Activated B cell treated with CpG ODN at 0.5 μM for 24 hours (primary cell): ENCODE measurements around the gene CEP89. TPM values are rescaled to one million over a fixed set of nuclear protein-coding genes. Genes with fewer than 3 reads are reported as not detected.

ENCODE experiments used
- ATAC-seq: fragments of 200-7000 bp; cut with Tn5 transposase; one replicate; pipeline ENCODE4 v1.10.0; 2021; ENCODE audit warnings: low read depth, mild to moderate bottlenecking, moderate library complexity
- CTCF ChIA-PET: fragments of 350-600 bp; sonication (Branson Sonifier 250); formaldehyde crosslinking; loops from one replicate; lab custom pipeline; 2021; ENCODE audit warnings: antibody characterized with exemption; lab: Charles Lee
- POLR2A ChIA-PET: fragments of 350-600 bp; sonication (Branson Sonifier 250); formaldehyde crosslinking; loops from one replicate; lab custom pipeline; 2021; ENCODE audit warnings: antibody characterized with exemption; lab: Charles Lee
- DNase-seq: peaks from one replicate; pipeline ENCODE4 v3.0.0; 2022
- H3K27ac Mint-ChIP-seq: one replicate; pipeline ENCODE4 v1.8.0; 2020; ENCODE audit warnings: mixed read lengths
- H3K27me3 Mint-ChIP-seq: one replicate; pipeline ENCODE4 v1.8.0; 2021; ENCODE audit warnings: mixed read lengths
- H3K36me3 Mint-ChIP-seq: one replicate; pipeline ENCODE4 v1.8.0; 2021; ENCODE audit warnings: low read depth, mixed read lengths
- H3K4me1 Mint-ChIP-seq: one replicate; pipeline ENCODE4 v1.8.0; 2021; ENCODE audit warnings: mixed read lengths
- H3K4me3 Mint-ChIP-seq: one replicate; pipeline ENCODE4 v1.8.0; 2020; ENCODE audit warnings: mild to moderate bottlenecking, mixed read lengths
- H3K9me3 Mint-ChIP-seq: one replicate; pipeline ENCODE4 v1.8.0; 2020; ENCODE audit warnings: mixed read lengths
- intact Hi-C: fragments of 100-400 bp; cut with micrococcal nuclease; formaldehyde crosslinking; loops from one replicate; pipeline ENCODE4 v1.15.1; 2024
- total RNA-seq: library from RNA; stranded (reverse); gene quantifications from 2 replicates; pipeline ENCODE4 v1.2.3, GENCODE V29; 2022
- TF ChIP-seq, protein P1 (sequence below): fragments of 200-600 bp; IDR thresholded peaks from one replicate; pipeline ENCODE4 v1.8.0; 2022; ENCODE audit warnings: antibody characterized with exemption, mild to moderate bottlenecking

Gene CEP89
- total RNA-seq, 1 donor from 2014 or later = 19.4 TPM

DNA sequence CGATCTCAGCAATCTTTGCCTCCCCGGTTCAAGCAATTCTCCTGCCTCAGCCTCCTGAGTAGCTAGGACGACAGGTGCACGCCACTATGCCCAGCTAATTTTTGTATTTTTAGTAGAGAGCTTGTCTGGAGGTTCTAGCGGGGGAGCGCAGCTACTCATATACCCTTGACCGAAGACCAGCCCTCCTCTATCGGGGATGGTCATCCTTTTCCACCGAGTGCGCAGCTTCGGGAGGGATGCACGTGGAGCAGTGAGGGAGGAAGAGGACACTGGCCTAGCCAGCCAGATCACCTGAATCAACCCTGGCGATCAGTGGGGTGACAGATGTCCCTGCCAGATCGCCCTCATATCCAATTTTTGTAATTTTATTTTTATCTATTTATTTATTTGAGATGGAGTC, 109.0 kb downstream of the CEP89 start:
- TF ChIP-seq, protein P1, sequence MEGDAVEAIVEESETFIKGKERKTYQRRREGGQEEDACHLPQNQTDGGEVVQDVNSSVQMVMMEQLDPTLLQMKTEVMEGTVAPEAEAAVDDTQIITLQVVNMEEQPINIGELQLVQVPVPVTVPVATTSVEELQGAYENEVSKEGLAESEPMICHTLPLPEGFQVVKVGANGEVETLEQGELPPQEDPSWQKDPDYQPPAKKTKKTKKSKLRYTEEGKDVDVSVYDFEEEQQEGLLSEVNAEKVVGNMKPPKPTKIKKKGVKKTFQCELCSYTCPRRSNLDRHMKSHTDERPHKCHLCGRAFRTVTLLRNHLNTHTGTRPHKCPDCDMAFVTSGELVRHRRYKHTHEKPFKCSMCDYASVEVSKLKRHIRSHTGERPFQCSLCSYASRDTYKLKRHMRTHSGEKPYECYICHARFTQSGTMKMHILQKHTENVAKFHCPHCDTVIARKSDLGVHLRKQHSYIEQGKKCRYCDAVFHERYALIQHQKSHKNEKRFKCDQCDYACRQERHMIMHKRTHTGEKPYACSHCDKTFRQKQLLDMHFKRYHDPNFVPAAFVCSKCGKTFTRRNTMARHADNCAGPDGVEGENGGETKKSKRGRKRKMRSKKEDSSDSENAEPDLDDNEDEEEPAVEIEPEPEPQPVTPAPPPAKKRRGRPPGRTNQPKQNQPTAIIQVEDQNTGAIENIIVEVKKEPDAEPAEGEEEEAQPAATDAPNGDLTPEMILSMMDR = no peak
- ATAC-seq (no peak), DNase-seq (no peak)
- ChIA-PET POLR2A (no interaction called here), CTCF (no interaction called here)
- Mint-ChIP-seq H3K36me3 (no peaks in the 10 kb centered on the region), H3K4me1 (no peaks in the 10 kb centered on the region), H3K27me3 (no peaks in the 10 kb centered on the region), H3K9me3 (no peaks in the 10 kb centered on the region), H3K27ac (no peak overlapping the region), H3K4me3 (no peak overlapping the region)
- intact Hi-C loops = no loop called here

DNA sequence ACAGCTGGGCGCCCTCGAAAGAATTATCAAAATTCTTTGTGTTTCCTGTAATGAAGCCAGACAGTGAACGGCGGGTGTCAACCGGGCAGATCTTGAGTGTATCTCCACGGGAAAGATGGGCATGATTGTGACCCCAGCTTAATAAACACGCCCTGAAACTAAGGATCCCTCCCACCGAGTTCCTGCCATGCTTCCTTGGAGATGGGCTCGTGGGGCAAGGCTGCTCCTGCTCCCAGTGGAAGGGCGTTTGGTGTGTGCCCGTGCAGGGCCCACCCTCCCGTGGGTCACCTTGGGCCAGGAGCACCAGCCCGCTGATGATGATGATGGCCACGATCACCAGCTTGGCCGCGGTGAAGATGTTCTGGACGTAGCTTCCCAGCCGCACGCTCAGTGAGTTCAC, 109.6 kb downstream of the CEP89 start:
- Mint-ChIP-seq H3K36me3 (no peaks in the 10 kb centered on the region), H3K4me1 (no peaks in the 10 kb centered on the region), H3K4me3 (no peak overlapping the region), H3K27ac (no peak overlapping the region), H3K9me3 (no peaks in the 10 kb centered on the region), H3K27me3 (no peaks in the 10 kb centered on the region)
- intact Hi-C loops = no loop called here
- TF ChIP-seq, protein P1 = no peak
- ATAC-seq = no peak
- ChIA-PET POLR2A (no interaction called here), CTCF (no interaction called here)
- no peak for DNase-seq

DNA sequence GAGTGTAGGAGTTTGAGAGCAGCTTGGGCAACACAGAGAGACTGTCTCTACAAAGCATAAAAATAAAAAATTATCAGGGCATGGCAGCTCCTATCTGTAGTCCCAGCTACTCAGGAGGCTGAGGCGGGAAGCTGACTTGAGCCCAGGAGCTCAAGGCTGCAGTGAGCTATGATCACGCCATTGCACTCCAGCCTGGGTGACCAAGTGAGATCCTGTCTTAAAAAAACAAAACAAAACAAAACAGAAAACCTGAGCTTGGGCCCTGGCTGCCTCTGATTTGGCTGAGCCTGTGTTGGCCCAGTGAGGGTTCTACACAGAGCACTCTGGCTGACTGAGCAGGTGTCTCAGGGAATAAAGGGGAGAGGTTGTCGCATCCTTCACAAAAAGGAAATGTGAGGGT, 110.2 kb downstream of the CEP89 start:
- TF ChIP-seq, protein P1 = no peak
- ATAC-seq = no peak
- intact Hi-C loops = no loop called here
- no peaks in the 10 kb centered on the region for H3K27me3 Mint-ChIP-seq
- no peaks in the 10 kb centered on the region for H3K9me3 Mint-ChIP-seq
- CTCF ChIA-PET = no interaction called here
- H3K27ac Mint-ChIP-seq = no peak overlapping the region
- no peaks in the 10 kb centered on the region for H3K4me1 Mint-ChIP-seq
- H3K36me3 Mint-ChIP-seq = no peaks in the 10 kb centered on the region
- POLR2A ChIA-PET = no interaction called here
- H3K4me3 Mint-ChIP-seq = no peak overlapping the region
- no peak for DNase-seq

DNA sequence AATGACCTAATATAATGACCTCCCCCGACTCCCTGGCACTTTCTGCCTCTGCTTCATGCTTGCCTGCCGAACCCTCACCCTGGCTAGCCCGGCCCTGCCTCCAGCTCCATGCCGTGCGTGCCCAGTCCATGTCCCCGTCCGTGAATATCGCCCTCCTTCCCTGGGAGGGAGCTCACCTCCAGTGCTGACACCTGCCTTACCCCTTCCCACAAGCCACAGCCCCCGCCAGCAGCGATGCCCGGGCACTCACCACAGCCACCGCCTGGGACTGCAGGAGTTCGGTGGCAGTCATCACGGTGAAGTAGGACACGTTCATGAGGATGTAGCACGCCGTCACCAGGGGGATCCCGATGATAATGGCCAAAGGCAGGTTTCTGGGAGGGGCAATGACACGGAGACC, 112.2 kb downstream of the CEP89 start:
- CTCF ChIA-PET = no interaction called here
- ATAC-seq (no peak), DNase-seq (no peak)
- intact Hi-C loops = no loop called here
- Mint-ChIP-seq H3K9me3 (no peaks in the 10 kb centered on the region), H3K27me3 (no peaks in the 10 kb centered on the region), H3K4me1 (no peaks in the 10 kb centered on the region), H3K4me3 (no peak overlapping the region), H3K27ac (no peak overlapping the region), H3K36me3 (no peaks in the 10 kb centered on the region)
- TF ChIP-seq, protein P1 = no peak
- POLR2A ChIA-PET = no interaction called here

DNA sequence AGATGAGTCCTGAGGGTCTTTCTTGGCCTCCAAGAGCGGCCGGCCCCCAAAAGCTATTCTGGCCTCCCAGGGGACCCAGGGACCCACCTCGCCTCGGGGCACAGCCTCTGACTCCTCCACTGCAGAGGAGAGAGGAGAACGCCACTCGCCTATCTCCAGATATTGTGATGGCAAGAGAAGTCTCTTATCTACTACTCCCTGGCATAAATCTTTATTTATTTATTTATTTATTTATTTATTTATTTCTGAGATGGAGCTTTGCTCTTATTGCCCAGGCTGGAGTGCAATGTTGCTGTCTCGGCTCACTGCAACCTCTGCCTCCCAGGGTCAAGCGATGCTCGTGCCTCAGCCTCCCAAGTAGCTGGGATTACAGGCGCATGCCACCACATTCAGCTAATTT, 113.2 kb downstream of the CEP89 start:
- TF ChIP-seq, protein P1 = no peak
- intact Hi-C loops = no loop called here
- no peaks in the 10 kb centered on the region for H3K27me3 Mint-ChIP-seq
- H3K9me3 Mint-ChIP-seq = no peaks in the 10 kb centered on the region
- POLR2A ChIA-PET = no interaction called here
- no peak overlapping the region for H3K27ac Mint-ChIP-seq
- H3K36me3 Mint-ChIP-seq = no peaks in the 10 kb centered on the region
- no peak overlapping the region for H3K4me3 Mint-ChIP-seq
- no peak for DNase-seq
- no peaks in the 10 kb centered on the region for H3K4me1 Mint-ChIP-seq
- CTCF ChIA-PET = no interaction called here
- no peak for ATAC-seq
